ENCODE data around the gene SUN1. TPM values are rescaled to one million over a fixed set of nuclear protein-coding genes. Genes with fewer than 3 reads are reported as not detected.

Gene SUN1
- polyA plus RNA-seq, 3 donors = 44.2 to 154 (median 51.5) TPM

DNA sequence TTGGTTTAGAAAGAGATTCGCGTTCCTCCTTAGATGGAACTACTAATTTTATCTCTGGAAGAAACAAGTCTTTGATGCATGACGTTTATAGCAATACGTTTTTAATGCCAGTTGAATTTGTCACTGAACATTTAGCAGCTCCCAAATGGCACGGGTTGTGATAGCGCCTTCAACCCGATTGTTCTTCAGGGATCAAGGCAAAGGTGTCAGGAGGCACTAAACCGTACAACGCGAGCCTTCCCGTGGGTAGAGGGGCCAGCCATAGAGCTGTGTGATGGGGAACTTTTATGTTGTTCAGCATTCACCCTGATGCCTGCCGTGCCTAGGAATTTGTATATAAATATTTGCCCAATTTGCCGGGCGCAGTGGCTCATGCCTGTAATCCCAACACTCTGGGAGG, 47.4 kb downstream of the SUN1 start:
- no peak overlapping the region for H3K4me3 ChIP-seq (replicated peaks in 1 of 3; ENCODE audit: low read depth in 2 of 3, low read length in 3 of 3)

DNA sequence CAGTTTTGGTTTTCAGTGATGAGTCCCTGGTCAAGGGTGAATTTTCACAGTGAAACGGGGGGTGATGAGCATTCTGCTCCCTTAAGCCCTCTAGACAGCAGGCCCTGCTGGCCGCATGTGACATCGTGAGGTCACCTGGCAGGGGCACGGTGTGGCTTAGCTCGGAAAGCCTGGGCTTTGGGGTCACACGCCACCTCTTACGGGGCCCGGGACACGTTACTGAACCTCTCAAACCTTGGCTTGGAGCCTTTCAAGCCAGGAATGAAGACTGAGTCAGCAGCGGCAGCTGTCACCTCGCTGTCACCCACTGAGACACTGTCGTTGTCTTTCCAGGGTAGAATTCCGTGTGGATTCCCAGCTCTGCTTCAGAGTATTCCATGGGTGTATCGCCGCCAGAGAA, 48.2 kb downstream of the SUN1 start:
- H3K9me3 Mint-ChIP-seq = peaks cover 0 to 4% (median 0%) of the 10 kb centered on the region in 7 donors
- no peak overlapping the region for H3K4me3 Mint-ChIP-seq
- H3K79me2 ChIP-seq (ENCODE audit: insufficient read depth, low read length) = peaks cover 87% of the 10 kb centered on the region
- H3K36me3 ChIP-seq (replicated peaks in 1 of 2; ENCODE audit: control insufficient read depth in 1 of 2, insufficient read depth in 2 of 2, low read length in 2 of 2) = peaks cover 2 to 16% of the 10 kb centered on the region in 2 donors
- H3K4me2 ChIP-seq (replicated peaks; ENCODE audit: extremely low read depth, low read length, poor library complexity, severe bottlenecking) = no peak overlapping the region
- H3K27ac ChIP-seq (ENCODE audit: low read depth in 1 of 2, low read length in 2 of 2) = no peak overlapping the region
- intact Hi-C loops (cut with micrococcal nuclease) = loop anchor here in 1 of 2 donors (10.0 kb wide), 1 partner anchor 274 kb away; no protein-coding TSS in a partner anchor
- no peak overlapping the region for H2AFZ ChIP-seq (ENCODE audit: insufficient read depth, low read depth, low read length, poor library complexity, severe bottlenecking)
- no peaks in the 10 kb centered on the region for H3K27me3 ChIP-seq (ENCODE audit: control insufficient read depth in 2 of 2, insufficient read depth in 2 of 2, low read length in 2 of 2)
- DNase-seq = no peak
- no peak overlapping the region for H3K27ac Mint-ChIP-seq
- H3K4me3 ChIP-seq (replicated peaks in 1 of 3; ENCODE audit: low read depth in 2 of 3, low read length in 3 of 3) = no peak overlapping the region
- H3K36me3 Mint-ChIP-seq = peaks cover 8 to 32% of the 10 kb centered on the region in 2 donors
- no peaks in the 10 kb centered on the region for H3K9me3 ChIP-seq (replicated peaks in 1 of 2; ENCODE audit: control insufficient read depth in 1 of 2, insufficient read depth in 1 of 2, low read length in 2 of 2)
- peaks cover 84% of the 10 kb centered on the region for H4K20me1 ChIP-seq (ENCODE audit: insufficient read depth, low read length)
- no peaks in the 10 kb centered on the region for H3K27me3 Mint-ChIP-seq (ENCODE audit: low read depth in 3 of 3)
- H3K9ac ChIP-seq (ENCODE audit: insufficient read depth, low read length, poor library complexity, severe bottlenecking) = no peak overlapping the region
- peaks cover 15% of the 10 kb centered on the region for H3K4me1 Mint-ChIP-seq
- peaks cover 18 to 28% of the 10 kb centered on the region in 2 donors for H3K4me1 ChIP-seq (ENCODE audit: control insufficient read depth in 1 of 2, insufficient read depth in 2 of 2, low read length in 2 of 2)
- WGBS (ENCODE audit: insufficient coverage) = 94% methylated on average over 15 of the region's 15 CpGs
- TF ChIP-seq, protein P1, sequence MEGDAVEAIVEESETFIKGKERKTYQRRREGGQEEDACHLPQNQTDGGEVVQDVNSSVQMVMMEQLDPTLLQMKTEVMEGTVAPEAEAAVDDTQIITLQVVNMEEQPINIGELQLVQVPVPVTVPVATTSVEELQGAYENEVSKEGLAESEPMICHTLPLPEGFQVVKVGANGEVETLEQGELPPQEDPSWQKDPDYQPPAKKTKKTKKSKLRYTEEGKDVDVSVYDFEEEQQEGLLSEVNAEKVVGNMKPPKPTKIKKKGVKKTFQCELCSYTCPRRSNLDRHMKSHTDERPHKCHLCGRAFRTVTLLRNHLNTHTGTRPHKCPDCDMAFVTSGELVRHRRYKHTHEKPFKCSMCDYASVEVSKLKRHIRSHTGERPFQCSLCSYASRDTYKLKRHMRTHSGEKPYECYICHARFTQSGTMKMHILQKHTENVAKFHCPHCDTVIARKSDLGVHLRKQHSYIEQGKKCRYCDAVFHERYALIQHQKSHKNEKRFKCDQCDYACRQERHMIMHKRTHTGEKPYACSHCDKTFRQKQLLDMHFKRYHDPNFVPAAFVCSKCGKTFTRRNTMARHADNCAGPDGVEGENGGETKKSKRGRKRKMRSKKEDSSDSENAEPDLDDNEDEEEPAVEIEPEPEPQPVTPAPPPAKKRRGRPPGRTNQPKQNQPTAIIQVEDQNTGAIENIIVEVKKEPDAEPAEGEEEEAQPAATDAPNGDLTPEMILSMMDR (IDR thresholded peaks at IDR 0.05) = no peak

More for the DNA sequence above, 47.4 kb downstream of the SUN1 start:
- no peak overlapping the region for H3K27ac ChIP-seq (ENCODE audit: low read depth in 1 of 2, low read length in 2 of 2)
- H3K27me3 ChIP-seq (ENCODE audit: control insufficient read depth in 2 of 2, insufficient read depth in 2 of 2, low read length in 2 of 2) = no peaks in the 10 kb centered on the region
- Mint-ChIP-seq H3K4me1 (peaks cover 15% of the 10 kb centered on the region), H3K9me3 (peaks cover 0 to 4% (median 0%) of the 10 kb centered on the region in 7 donors), H3K36me3 (peaks cover 8 to 38% of the 10 kb centered on the region in 2 donors), H3K27ac (no peak overlapping the region), H3K27me3 (ENCODE audit: low read depth in 3 of 3) (peaks cover 0 to 3% (median 0%) of the 10 kb centered on the region in 3 donors), H3K4me3 (no peak overlapping the region)
- no peaks in the 10 kb centered on the region for H3K9me3 ChIP-seq (replicated peaks in 1 of 2; ENCODE audit: control insufficient read depth in 1 of 2, insufficient read depth in 1 of 2, low read length in 2 of 2)
- no peak overlapping the region for H2AFZ ChIP-seq (ENCODE audit: insufficient read depth, low read depth, low read length, poor library complexity, severe bottlenecking)
- peaks cover 80% of the 10 kb centered on the region for H3K79me2 ChIP-seq (ENCODE audit: insufficient read depth, low read length)
- peaks cover 77% of the 10 kb centered on the region for H4K20me1 ChIP-seq (ENCODE audit: insufficient read depth, low read length)
- no peak for DNase-seq
- peaks cover 2 to 16% of the 10 kb centered on the region in 2 donors for H3K36me3 ChIP-seq (replicated peaks in 1 of 2; ENCODE audit: control insufficient read depth in 1 of 2, insufficient read depth in 2 of 2, low read length in 2 of 2)
- intact Hi-C loops (cut with micrococcal nuclease) = loop anchor here (10.0 kb wide), 4 partner anchors 185 to 285 kb away; partner anchors contain the start of gene ZFAND2A (in 1 of the 2)
- WGBS (ENCODE audit: insufficient coverage) = 90% methylated on average over 9 of the region's 14 CpGs
- no peak overlapping the region for H3K9ac ChIP-seq (ENCODE audit: insufficient read depth, low read length, poor library complexity, severe bottlenecking)
- TF ChIP-seq, protein P1 (IDR thresholded peaks at IDR 0.05) = no peak
- peaks cover 18 to 30% of the 10 kb centered on the region in 2 donors for H3K4me1 ChIP-seq (ENCODE audit: control insufficient read depth in 1 of 2, insufficient read depth in 2 of 2, low read length in 2 of 2)
- H3K4me2 ChIP-seq (replicated peaks; ENCODE audit: extremely low read depth, low read length, poor library complexity, severe bottlenecking) = no peak overlapping the region
